OCI-LY7 (cell line): Measurements from ENCODE around the gene TNFSF13. TPM values are rescaled to one million over a fixed set of nuclear protein-coding genes. Genes with fewer than 3 reads are reported as not detected.
"Not testable (repeated sequence)": the region's sequence is repeated elsewhere in the genome, so short reads cannot be mapped to it uniquely, and the experiment has no call there.

ENCODE experiments used
- BruUV-seq: library from RNA; stranded (reverse); fragments of 400-500 nt; replicated peaks from 2 replicates; lab custom pipeline; 2021; lab: Mats Ljungman, UMichigan
- CTCF ChIA-PET: fragments of 300-600 bp; sonication (Branson Sonifier 250); formaldehyde crosslinking; loops from one replicate; lab custom pipeline; 2022; ENCODE audit warnings: antibody characterized with exemption; ENCODE audit not compliant: unreplicated experiment; lab: Charles Lee
- POLR2A ChIA-PET: fragments of 300-600 bp; sonication (Branson Sonifier 250); formaldehyde crosslinking; loops from one replicate; lab custom pipeline; 2022; ENCODE audit warnings: antibody characterized with exemption; lab: Charles Lee
- DNase-seq: peaks from one replicate; pipeline ENCODE4 v3.0.0-alpha.2; 2015; ENCODE audit warnings: low spot score
- H2AFZ ChIP-seq: fragments of 200-600 bp; sonication (generic), shearing (Covaris generic); 2 replicates; pipeline ENCODE4 v1.6.1; 2014; ENCODE audit warnings: mild to moderate bottlenecking, antibody characterized with exemption, low read length, moderate library complexity
- H3K27ac ChIP-seq: fragments of 200-600 bp; sonication (generic); 2 replicates; pipeline ENCODE4 v1.5.1; 2014; ENCODE audit warnings: mixed run types, low read depth, mild to moderate bottlenecking, moderate library complexity, low read length, inconsistent platforms; ENCODE audit not compliant: poor library complexity, severe bottlenecking
- H3K36me3 ChIP-seq: fragments of 200-600 bp; sonication (generic); 2 replicates; pipeline ENCODE4 v1.6.1; 2014; ENCODE audit warnings: mild to moderate bottlenecking, antibody characterized with exemption, low read length, moderate library complexity, mixed read lengths; ENCODE audit not compliant: insufficient read depth
- H3K4me1 ChIP-seq: fragments of 200-600 bp; sonication (generic); 2 replicates; pipeline ENCODE4 v1.5.1; 2014; ENCODE audit warnings: mild to moderate bottlenecking, low read length; ENCODE audit not compliant: insufficient read depth, poor library complexity, severe bottlenecking
- H3K4me2 ChIP-seq: fragments of 200-600 bp; sonication (generic); 2 replicates; pipeline ENCODE4 v1.6.1; 2014; ENCODE audit warnings: mild to moderate bottlenecking, low read length
- H3K4me3 ChIP-seq: fragments of 200-600 bp; sonication (generic); 2 replicates; pipeline ENCODE4 v1.5.1; 2014; ENCODE audit warnings: mild to moderate bottlenecking, low read depth, low read length; ENCODE audit not compliant: poor library complexity, severe bottlenecking
- H3K79me2 ChIP-seq: fragments of 200-600 bp; sonication (generic); 2 replicates; pipeline ENCODE4 v1.6.1; 2016; ENCODE audit warnings: low read depth, mild to moderate bottlenecking, low read length, moderate library complexity, mixed read lengths; ENCODE audit not compliant: insufficient read depth
- H3K9me2 ChIP-seq: fragments of 200-600 bp; sonication (generic); 2 replicates; pipeline ENCODE4 v1.6.1; 2016; ENCODE audit warnings: mild to moderate bottlenecking, low read length, mixed read lengths; ENCODE audit not compliant: insufficient read depth
- H3K9me3 ChIP-seq: fragments of 200-600 bp; sonication (generic); 2 replicates; pipeline ENCODE4 v1.6.1; 2014; ENCODE audit warnings: mild to moderate bottlenecking, mixed run types, low read length, mixed read lengths
- H4K20me1 ChIP-seq: fragments of 200-600 bp; sonication (generic); 2 replicates; pipeline ENCODE4 v1.6.1; 2014; ENCODE audit warnings: mild to moderate bottlenecking, antibody characterized with exemption, low read length, moderate library complexity, mixed read lengths; ENCODE audit not compliant: insufficient read depth
- EZH2phosphoT487 ChIP-seq: fragments of 200-600 bp; sonication (generic); IDR thresholded peaks from 2 replicates; pipeline ENCODE4 v1.6.1; 2018; ENCODE audit warnings: low read depth, borderline replicate concordance, mild to moderate bottlenecking, mixed run types, antibody characterized with exemption, low read length, moderate library complexity, mixed read lengths
- intact Hi-C: fragments of 100-400 bp; cut with micrococcal nuclease; formaldehyde crosslinking; loops from one replicate; pipeline ENCODE4 v1.10.0; 2022; ENCODE audit not compliant: unreplicated experiment
- total RNA-seq, 2 experiments: library from RNA; depleted of rRNA in 1 of 2; stranded (reverse); fragments of >200 nt in 1 of 2; shearing (Covaris generic) in 1 of 2; gene quantifications; 2 replicates each; pipeline ENCODE4 v1.2.3, GENCODE V29; 2014 to 2022
- TF ChIP-seq, protein P1 (sequence below): fragments of 200-600 bp; sonication (generic); conservative IDR thresholded peaks from 2 replicates; pipeline ENCODE4 v1.5.1; 2014; ENCODE audit warnings: mild to moderate bottlenecking, antibody characterized with exemption, low read length, moderate library complexity, mixed read lengths

TNFSF13 gene
- total RNA-seq, 2 experiments from 2014 or later = 0.98 to 6.0 TPM

DNA sequence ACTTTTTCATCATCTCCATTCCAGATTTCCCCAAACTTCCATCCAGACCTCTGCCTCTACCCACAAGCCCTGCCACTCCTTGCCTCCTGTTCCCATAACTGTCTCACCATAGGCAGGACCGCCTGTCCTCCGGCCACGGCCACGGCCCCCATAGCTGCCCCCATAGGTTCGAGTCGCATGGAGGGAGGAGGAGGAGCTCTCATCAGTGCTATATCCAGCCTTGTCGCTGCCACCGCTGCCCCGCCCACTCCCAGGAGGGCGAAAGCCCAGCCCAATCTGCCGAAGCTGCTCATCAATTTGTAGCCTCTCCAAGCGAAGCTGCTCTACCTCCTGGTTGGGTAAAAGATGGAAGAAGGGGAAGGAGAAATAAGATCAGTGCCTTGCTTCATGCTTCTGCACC lies 34.7 kb downstream of the TNFSF13 start:
- H3K79me2 ChIP-seq = no peaks in the 10 kb centered on the region

DNA sequence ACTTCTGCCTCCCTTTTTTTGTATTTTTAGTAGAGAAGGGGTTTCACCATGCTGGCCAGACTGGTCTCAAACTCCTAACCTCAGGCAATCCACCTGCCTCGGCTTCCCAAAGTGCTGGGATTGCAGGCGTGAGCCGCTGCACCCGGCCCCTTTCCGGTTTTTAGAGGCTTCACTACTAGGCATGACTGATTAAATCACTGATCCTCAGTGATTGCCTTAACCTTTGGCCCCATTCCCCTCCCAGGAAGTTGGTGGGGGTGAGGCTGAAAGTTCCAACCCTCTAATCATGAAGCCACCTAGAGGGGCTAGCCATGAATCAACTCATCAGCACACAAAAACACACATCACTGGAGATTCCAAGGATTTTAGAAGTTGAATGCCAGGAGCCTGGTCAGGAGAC lies 39.0 kb downstream of the TNFSF13 start:
- DNase-seq, H4K20me1 ChIP-seq, H3K27ac ChIP-seq, H3K9me2 ChIP-seq, H3K4me2 ChIP-seq, BruUV-seq, H3K4me1 ChIP-seq, H2AFZ ChIP-seq, H3K9me3 ChIP-seq, CTCF ChIA-PET, POLR2A ChIA-PET, H3K4me3 ChIP-seq, intact Hi-C loops, H3K79me2 ChIP-seq: not testable (repeated sequence)
- H3K36me3 ChIP-seq = peaks cover 87% of the 10 kb centered on the region

More for the DNA sequence above, 34.7 kb downstream of the TNFSF13 start:
- no peak overlapping the region for H3K4me2 ChIP-seq
- no peaks in the 10 kb centered on the region for H3K9me2 ChIP-seq
- intact Hi-C loops = no loop called here
- no peaks in the 10 kb centered on the region for H4K20me1 ChIP-seq
- no peak for DNase-seq
- no peak overlapping the region for H2AFZ ChIP-seq
- TF ChIP-seq, protein P1, sequence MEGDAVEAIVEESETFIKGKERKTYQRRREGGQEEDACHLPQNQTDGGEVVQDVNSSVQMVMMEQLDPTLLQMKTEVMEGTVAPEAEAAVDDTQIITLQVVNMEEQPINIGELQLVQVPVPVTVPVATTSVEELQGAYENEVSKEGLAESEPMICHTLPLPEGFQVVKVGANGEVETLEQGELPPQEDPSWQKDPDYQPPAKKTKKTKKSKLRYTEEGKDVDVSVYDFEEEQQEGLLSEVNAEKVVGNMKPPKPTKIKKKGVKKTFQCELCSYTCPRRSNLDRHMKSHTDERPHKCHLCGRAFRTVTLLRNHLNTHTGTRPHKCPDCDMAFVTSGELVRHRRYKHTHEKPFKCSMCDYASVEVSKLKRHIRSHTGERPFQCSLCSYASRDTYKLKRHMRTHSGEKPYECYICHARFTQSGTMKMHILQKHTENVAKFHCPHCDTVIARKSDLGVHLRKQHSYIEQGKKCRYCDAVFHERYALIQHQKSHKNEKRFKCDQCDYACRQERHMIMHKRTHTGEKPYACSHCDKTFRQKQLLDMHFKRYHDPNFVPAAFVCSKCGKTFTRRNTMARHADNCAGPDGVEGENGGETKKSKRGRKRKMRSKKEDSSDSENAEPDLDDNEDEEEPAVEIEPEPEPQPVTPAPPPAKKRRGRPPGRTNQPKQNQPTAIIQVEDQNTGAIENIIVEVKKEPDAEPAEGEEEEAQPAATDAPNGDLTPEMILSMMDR = no peak
- no peak for TF ChIP-seq EZH2phosphoT487
- no peaks in the 10 kb centered on the region for H3K4me1 ChIP-seq
- ChIA-PET POLR2A (no interaction called here), CTCF (no interaction called here)
- BruUV-seq = no TSS peak
- H3K4me3 ChIP-seq = no peak overlapping the region
- no peaks in the 10 kb centered on the region for H3K9me3 ChIP-seq
- H3K27ac ChIP-seq = no peak overlapping the region
- H3K36me3 ChIP-seq = peaks cover 88% of the 10 kb centered on the region

DNA sequence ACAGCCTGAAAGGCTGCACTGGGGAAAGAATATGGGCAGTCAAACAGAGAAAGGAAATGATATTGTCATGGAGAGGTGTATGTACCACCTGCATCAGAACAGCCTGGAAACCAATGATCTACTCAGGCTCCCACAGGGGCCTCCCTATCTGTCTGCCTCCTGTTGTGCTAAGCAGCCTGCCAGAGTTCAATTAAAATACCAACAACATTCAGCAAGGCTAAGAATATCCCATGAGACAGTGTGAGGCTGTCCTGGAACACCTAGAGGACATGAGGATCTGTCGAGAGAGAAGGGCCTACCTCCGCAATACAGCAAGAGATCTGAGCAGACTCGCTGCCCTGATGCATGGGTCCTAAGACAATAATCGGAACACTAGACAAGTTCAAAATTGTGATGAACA lies 47.7 kb downstream of the TNFSF13 start:
- DNase-seq = no peak
- CTCF ChIA-PET = no interaction called here
- Histone ChIP-seq H3K9me3 (no peaks in the 10 kb centered on the region), H2AFZ (no peak overlapping the region), H3K4me1 (no peaks in the 10 kb centered on the region), H3K27ac (no peak overlapping the region), H3K79me2 (no peaks in the 10 kb centered on the region), H4K20me1 (no peaks in the 10 kb centered on the region), H3K36me3 (peaks cover 70% of the 10 kb centered on the region), H3K4me3 (no peak overlapping the region), H3K9me2 (no peaks in the 10 kb centered on the region), H3K4me2 (no peak overlapping the region)
- intact Hi-C loops = no loop called here
- no TSS peak for BruUV-seq
- POLR2A ChIA-PET = no interaction called here
- no peak for TF ChIP-seq EZH2phosphoT487
- TF ChIP-seq, protein P1 = no peak
